Esophagus mucosa (tissue), 1 donor: Measurements from ENCODE around the gene LOXL3. TPM values are rescaled to one million over a fixed set of nuclear protein-coding genes. Genes with fewer than 3 reads are reported as not detected.

Source experiments
- ATAC-seq: fragments of 200-7000 bp; cut with Tn5 transposase; one replicate; pipeline ENCODE4 v1.9.1; 2020
- total RNA-seq: library from RNA; stranded (reverse); gene quantifications from one replicate; pipeline ENCODE4 v1.2.4, GENCODE V29; 2023
- donor health status: DM: yes; HTN: yes; CAD: no.

The LOXL3 gene
- total RNA-seq, 1 donor from 2014 or later, result 0.52 TPM

DNA sequence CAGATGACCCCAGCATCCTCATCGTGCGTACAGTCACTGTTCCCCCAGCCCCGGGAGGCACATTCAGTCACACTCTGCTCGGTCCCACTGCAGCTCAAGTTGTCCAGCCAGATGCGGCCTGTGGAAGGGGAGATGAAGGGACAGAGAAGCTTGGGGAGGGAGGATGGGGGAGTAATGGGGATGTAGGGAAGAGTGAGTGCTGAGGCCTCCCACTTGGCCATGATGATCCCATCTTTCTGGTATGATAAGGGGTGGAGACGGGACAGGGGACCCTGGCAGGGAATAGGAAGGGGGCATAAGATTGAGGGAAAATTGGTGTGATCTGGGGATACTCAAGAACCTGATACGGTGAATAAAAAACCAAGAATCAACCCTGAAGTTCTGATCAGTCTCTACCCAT lies 3.5 kb downstream of the LOXL3 start:
- no peak for ATAC-seq

DNA sequence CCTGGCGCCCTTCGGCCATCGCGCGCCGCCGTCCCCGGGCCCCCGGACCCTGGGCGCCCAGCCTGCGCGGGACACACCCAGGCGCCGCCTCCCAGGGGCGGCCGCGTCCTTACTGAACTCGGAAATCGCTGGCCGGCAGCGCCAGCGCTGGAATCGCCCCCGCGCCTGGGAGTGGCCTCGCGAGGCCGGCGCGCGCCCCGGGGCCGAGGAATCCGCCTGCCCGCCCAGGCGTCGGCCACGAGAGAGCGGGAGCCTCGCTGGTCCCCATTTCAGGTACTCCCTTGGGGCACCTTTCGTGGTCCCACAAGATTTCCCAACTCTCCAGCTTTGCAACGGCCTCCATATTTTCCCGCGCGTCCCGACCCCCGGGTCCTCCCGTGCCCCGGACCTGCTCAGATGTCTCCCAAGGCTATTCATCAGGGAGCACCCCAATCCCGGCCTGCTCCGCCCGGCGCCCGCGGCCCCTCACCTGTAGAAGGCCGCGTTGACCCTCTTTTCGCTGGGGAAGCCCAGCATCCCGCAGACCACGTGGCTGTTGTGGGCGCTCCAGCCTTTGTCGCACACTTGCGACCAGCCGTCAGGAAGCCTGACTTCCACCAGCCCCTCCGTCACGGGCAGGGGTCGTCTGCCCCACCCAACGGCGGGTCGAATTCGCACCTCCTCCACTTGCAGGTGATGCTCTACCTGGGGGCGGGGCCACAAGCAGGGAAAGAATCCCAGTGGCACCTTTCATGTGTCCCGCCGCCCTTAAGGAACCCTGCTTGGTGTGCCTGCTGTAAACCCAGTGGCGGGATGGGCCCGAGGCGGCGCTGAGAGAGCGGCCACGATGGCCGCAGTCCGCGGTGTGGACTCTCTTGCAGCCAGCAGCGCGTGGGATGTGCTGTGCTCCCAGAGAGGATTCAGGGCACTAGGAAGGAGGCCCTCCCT lies 4.6 kb downstream of the LOXL3 start:
- peak; percentile 60 for ATAC-seq

DNA sequence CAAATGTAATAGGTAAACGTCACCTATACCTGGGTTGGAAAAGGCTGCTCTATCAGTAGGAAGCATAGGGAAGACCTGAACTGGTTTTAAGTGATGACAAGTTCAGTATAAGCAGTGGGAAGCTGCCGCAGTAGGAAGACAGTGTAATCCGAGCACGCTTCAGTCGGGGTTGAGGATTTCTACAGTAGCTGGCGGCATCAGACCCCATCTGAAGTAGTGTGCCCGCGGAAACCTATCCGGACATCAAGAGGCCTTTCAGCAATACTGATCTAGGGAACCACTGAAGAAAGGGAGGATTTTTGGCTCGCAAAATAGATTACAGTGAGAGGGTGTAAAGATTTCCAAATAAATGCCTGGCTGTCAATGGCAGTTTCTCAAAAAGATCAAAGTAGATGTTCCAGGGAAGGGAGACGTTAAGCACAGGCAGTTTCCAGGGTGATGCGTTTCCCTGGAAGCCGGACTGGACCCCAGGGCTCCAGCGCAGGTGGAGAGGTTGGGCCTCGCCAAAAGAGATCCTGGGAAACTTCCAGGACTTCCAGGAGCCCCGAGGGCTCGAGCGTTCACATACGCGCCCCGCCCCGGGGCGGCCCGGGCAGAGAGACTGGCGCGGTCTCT lies 5.3 kb downstream of the LOXL3 start:
- ATAC-seq, result no peak

DNA sequence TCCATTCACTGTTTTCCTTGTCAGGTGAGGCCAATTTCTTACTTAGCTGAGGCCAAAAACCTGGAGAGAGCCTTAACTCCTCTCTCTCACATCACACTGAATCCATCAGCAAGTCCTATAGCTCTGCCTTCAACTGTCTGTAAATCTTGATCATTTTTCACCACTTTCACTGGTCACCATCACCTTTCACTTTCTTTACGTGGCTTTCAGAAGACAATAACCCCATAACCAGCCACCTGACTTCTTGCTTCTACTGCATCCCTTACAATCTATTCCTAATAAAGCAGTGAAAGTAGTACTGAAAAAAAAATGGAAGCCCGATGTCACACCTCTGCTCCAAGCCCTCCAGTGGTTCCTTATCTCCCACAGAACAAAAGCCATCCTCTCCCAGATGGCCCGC lies 7.7 kb downstream of the LOXL3 start:
- ATAC-seq, result no peak

DNA sequence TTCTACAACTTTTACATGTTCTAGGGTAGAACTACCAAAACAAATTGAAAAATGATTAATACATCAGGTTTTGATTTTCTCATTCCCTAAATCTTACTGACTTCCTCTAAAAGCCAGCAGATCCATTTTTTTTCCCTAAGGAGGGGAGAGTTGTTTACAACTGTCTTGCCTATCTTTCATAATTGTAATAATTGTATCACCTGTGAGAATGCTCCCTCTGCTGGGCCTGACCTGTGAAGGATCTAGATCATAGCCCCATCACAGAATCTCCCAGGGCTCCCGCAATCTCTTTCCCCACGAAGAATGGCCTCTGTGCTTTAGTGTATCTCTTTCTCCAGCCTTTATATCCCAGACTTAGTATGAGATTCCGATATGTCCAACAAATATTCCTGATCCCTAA lies 9.1 kb downstream of the LOXL3 start:
- no peak for ATAC-seq

DNA sequence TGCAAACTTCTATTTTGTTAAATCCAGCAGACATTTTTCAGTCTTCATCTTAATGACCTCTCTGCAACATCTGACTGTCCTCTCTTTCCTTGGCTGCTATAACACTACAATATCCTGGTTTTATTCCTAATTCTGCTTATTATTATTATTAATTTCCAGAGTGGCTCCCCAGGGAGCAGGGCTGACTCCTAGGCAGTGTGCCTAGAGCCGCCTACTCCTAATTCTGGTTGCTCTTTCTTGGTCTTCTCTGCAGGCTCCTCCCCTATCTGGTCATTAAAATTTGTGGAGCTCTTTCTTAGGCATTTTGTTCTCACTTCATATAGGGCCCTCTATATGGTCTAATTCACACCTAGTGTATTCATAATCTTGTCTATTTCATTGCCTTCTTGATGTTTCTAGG lies 10.8 kb downstream of the LOXL3 start:
- ATAC-seq, result no peak

DNA sequence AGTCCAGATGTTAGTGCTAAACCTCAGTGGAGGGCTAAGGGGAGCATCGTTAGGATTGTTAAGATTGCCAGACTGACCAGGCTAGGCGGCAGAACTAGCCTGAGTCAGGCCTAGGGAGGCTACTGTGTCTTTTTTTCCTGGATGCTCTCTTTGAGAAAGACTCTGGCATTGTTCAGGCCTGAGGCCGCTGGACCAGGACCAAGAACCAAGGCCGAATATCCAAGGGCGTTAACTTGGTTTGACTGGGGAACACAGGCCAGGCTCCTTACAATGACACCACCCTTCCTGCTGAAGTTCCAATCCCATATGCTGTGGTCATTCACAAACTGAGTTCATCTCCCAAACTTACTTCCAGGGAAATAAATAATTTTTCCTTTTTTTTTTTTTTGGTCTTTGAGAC lies 13.5 kb downstream of the LOXL3 start:
- no peak for ATAC-seq

DNA sequence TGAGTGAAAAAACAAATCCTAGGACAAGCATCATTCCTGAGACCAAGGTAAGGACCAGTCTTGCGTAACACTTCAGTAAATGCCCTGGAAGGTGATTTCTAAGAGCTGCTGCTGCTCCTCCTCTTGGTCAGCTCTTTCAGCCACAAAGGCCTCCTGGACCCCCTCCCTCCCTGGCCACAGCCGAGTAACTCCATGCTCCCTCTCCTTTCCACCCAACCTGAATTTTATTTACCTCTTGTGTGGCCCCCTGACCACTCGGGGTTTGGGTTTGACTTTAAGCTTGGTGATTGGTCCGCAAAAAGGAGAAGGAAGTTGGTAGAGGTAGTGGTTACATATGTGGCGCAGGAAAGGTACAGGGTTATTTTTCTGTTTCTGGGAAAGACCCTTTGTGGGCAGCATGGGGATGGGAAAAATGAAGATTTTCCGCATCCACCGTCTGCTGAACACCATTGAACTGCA lies 14.8 kb downstream of the LOXL3 start:
- no peak for ATAC-seq

DNA sequence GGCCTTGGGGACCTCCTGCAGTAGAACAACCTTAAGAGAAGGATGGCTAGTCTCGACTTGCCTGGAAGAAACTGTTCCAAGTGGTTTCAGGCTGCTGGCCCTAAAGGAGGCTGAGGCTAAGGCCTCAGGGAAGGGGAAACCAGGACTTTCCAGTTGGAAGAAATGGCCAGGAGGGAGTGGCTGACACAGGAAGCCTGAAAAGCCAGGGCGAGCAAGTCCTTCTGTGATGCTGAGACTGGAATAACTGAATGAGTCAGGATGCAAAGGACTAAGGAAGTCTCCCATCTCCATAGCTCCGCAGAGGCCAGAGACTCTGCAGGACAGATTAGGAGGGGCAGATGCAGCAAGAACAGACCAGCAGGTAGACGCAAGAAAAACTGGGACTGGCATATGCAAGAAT lies 16.6 kb downstream of the LOXL3 start:
- ATAC-seq, result no peak

DNA sequence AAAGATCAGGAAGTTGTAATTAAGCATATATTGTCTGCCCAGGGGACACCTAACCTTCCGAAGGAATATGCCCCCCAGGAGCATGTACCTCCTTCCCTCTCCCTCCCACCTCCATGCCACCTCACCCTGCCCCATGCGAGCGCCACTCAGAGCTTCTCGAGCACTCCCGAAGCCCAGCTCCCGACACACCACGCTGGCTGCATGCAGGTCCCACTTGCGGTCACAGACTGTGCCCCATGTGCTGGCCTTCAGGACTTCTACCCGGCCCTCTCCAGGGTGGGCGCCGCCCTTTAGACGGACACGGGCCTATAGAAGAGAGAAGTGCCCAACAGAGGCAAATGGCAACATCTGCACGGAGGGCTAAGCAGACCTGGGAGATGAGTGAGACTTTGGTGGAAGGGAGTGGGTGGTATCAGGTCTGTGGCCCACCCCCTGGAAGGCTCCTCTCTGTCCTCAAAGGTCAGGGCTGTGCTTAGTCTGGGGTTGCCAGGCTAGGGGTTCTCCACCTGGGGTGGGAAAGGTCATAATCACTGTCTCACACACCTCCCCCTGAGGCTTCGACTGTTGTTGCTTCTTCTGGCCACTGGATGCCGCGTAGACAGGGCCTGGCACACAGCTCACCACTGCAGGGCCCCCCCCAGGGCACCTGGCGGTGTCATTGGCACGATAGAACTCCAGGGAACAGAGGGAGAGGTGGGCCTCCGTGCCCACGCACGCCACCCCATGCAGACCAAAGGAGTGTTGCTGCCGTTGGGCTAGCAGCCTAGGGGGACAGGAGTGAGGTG lies 17.4 kb downstream of the LOXL3 start:
- no peak for ATAC-seq

DNA sequence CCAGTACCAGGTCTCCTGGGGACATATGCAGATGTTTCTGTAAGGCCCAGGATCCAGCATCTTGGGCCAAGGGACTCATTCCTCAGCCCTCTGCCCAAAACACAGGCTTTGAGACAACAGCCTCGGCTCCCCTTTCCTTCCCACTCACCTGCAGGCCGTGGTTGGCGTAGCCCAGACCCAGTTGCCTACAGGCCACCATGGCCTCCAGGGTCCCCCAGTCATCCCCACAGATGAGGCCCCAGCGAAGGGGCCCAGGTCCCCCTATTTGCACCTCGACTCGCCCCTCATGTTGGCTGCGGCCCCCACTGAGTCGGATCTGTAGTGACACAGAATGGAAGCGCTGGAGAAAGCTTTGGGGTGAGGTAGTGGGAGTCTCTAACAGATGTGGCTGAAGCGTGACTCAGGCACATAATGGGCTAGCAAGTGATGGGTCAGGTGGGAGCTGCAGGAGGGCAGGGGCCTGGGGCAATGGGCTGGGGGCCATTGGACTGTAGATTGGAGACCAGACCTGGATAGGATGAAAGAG lies 18.2 kb downstream of the LOXL3 start:
- ATAC-seq, result no peak

DNA sequence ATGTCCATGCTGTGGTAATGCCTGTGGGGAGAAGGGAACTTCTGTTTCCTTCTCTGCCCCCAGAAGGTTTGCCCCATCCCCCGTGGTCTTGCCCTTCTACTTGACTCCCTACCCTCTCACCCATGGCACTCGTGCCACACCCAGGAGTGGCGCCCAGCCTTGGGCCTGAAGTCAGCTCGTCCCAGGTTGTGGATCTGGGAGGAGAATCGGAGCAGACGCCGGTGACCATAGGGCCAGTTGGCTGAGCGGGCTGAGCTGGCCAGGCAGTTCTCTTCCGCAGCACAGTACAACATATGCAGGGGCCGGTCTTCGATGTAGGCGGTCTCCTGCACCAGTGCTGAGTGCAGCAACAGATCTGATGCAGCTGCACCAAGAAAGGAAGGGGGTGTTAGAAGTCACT lies 19.3 kb downstream of the LOXL3 start:
- no peak for ATAC-seq

DNA sequence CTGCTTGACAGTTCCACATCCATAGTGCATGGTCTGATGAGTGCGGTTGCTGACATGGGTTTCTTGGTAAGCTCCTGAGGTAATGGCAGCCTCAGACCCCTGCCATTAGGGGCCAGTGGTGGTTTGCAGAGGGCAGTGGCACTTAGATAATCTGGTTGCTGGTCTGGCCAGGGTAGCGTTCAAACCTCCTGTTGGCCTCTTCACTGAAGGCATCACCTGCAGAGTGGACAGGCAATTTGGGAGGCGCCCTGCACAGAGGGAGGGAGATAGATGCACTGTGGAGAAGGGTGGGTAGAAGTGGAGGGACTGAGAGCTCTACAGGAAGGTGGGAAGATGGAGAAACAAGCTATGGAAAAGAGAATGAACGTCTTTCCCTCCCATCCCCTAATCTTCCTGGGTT lies 20.3 kb downstream of the LOXL3 start:
- ATAC-seq, result no peak

DNA sequence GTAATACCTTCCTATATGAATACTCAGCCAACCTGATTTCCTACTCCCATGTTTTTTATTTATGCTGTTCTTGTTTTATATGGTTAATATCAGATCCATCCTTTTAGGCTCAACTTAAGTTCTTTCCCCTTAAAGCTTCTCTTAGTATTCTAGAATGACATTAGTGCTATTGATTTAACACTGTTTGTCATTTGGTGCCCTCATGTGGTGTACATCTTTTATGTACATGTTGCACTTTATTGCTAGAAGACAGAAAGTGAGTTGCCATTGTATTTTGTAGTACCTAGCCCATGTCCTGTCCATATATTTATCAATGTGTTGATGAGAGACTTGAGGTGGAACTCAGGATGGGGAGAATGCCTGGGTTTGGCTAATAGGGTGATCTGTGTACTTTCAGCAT lies 21.5 kb downstream of the LOXL3 start:
- no peak for ATAC-seq

DNA sequence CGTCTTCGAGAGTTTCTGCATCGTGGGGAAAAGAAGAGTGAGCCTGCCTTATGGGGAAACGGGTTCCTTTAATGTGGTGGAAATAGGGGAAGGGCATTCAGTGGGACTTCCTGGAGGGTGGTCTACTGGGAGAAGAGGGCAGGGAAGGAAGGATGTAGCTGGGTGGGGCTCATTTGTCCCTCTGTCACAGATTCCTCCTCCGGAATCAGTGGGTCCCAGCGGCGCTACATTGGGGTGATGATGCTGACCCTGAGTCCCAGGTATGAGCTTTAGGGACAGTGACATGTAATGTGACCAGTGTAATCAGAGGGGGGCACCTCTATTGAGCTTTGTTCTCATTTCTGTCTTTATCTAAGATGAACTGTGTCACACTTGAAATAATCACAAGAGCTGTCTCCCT lies 22.1 kb downstream of the LOXL3 start:
- ATAC-seq, result no peak

DNA sequence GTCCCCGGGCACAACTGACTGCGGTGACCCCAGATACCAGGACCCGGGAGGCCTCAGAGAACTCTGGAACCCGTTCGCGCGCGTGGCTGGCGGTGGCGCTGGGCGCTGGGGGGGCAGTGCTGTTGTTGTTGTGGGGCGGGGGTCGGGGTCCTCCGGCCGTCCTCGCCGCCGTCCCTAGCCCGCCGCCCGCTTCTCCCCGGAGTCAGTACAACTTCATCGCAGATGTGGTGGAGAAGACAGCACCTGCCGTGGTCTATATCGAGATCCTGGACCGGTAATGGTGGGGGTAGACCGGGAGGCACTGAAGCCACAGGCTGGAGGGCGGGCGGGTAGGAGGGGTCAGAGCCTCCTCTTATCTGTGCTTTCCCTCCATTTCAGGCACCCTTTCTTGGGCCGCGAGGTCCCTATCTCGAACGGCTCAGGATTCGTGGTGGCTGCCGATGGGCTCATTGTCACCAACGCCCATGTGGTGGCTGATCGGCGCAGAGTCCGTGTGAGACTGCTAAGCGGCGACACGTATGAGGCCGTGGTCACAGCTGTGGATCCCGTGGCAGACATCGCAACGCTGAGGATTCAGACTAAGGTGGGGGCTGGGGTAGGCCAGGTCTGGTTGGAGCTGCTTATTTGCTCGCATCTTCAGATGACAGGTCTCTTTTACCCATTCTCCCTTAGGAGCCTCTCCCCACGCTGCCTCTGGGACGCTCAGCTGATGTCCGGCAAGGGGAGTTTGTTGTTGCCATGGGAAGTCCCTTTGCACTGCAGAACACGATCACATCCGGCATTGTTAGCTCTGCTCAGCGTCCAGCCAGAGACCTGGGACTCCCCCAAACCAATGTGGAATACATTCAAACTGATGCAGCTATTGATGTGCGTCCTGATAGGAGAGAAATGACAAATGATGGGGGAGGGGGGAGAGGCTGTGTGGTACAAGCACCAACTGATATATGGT lies 23.2 kb downstream of the LOXL3 start:
- peak; percentile 1 for ATAC-seq

DNA sequence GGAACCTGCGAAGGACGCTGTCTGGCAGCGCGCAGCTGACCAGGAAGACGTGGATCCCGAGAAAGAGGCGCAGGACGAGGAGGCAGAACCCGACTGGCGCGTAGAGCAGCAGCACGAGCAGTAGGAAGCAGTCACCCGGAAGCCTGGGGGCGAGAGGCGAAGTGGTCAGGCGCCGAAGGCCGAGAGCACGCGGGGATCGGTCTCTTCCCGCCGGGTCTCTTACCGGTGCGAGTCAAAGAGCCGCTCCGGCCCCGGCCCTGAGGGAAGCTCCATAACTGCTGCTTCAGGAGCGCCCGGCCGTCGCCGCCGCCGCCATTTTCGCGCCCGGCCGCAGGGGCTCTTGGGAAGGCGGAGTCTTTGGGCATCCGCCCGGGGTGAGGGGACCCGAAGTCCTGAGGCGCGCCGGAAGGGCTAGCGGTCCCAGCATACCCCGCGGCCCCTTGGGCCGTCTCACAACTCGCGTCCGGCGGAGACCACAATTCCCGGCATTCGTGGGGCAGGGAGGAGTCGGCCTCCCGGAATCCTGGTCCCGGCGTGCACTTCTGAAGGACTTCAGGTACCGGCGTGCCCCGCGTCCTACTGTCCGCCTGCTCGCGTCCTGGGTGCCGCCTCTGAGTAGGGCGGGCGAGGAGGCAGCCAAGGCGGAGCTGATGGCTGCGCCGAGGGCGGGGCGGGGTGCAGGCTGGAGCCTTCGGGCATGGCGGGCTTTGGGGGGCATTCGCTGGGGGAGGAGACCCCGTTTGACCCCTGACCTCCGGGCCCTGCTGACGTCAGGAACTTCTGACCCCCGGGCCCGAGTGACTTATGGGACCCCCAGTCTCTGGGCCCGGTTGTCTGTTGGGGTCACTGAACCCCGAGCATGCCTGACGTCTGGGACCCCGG lies 24.1 kb downstream of the LOXL3 start, which contains the start of the genes AUP1 and HTRA2:
Gene AUP1, minus strand, starts transcription at position 350 of the 882 bp plus-strand sequence. Its CDS starts 77 bp downstream, at position 273.
Gene HTRA2, plus strand, starts transcription at position 577 of the 882 bp plus-strand sequence. Its CDS starts 74 bp downstream, at position 651.
- peak; percentile 90 for ATAC-seq

DNA sequence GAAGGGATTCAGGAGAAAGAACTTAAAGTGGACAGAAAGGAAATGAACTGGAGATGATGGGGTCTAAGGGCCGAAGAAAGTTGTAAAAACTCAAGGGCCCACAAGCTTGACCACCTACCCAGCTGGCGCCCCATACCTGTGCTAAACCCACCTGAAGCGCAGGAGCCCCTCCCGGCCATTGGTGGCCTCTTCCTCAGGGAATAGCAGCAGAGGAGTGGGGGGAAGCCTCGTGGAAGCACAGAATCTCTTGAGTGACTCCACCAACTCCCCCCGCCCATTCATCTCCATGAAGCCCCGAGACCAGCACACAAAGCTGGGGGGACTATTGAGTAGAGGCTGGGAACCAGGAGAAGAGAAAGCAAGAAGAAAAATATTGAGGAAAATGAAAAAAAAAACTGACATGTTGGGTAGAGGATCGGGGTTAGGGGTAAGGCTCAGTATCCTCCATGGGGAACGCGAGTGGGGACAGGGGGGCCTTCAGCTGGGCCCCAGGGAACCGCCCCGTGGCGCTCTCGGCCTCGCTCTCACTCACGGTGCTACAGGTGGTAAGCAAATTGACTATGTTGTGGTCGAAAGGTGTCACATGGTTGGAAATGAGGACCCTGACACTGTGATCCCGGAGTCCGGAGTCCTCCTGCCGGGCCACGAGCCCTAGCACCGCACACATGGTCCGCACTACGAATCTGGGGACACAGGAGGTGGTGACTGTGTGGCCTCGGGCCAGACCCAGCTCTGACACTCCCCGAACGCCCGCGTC lies 25.0 kb downstream of the LOXL3 start:
- no peak for ATAC-seq

DNA sequence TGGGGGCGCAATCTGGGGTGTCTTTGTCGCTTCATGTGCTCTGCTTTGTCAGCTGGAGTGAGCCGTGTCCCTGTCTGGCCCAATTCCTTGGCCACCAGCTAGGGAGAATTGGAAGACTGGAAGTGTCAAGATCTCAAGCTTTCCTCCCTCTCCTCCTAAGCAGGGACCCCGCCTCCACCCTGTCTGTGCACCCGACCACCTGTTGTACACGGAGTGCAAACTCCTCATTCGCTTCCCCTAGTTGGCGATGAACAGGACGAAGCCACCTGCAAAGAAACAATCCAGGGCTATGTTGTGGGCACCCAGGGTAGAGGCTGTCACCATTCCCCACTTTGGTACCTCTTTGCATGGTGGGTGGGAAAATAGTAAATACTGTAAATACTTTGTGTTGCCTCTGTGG lies 26.0 kb downstream of the LOXL3 start:
- no peak for ATAC-seq
